ENCODE measurements around the gene GATA6.
"Not testable (repeated sequence)": the region's sequence is repeated elsewhere in the genome, so short reads cannot be mapped to it uniquely, and the experiment has no call there.

GATA6 gene

DNA sequence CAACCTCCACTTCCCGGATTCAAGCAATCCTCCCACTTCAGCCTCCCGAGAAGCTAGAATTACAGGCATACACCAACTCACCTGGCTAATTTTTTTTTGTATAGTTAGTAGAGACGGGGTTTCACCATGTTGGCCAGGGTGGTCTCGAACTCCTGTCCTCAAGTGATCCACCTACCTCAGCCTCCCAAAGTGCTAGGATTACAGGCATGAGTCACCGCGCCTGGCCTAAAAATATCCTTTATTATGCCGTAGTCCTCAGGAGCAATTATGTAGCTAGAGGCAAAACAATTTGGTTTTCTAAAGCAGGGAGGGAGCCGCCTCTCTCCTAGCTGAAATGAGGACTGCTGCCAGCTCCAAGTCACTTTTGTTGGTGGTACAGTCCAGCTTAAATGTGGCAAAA is 15.2 kb downstream of the GATA6 start:
- DNase-seq: not testable (repeated sequence)

DNA sequence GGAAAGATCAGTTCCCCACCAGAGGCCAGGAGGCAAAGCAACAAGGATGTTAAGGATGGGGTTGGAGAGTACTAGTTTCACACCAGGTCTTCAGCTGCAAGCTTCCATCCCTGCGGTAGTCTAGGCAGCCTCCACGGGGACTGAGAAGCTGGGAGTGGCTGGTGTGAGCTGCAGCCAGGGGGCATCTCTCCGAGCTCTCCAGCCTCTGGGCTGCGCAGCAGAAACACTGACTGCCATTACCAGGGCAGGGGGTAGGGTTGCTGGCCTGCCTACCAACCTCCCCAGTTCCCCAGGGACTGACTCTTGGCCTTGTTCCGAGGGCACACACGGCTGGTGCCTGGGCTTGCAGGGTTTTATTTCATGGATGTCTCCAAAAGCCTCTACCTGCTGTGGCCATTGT is 15.9 kb downstream of the GATA6 start:
- DNase-seq: no peak

DNA sequence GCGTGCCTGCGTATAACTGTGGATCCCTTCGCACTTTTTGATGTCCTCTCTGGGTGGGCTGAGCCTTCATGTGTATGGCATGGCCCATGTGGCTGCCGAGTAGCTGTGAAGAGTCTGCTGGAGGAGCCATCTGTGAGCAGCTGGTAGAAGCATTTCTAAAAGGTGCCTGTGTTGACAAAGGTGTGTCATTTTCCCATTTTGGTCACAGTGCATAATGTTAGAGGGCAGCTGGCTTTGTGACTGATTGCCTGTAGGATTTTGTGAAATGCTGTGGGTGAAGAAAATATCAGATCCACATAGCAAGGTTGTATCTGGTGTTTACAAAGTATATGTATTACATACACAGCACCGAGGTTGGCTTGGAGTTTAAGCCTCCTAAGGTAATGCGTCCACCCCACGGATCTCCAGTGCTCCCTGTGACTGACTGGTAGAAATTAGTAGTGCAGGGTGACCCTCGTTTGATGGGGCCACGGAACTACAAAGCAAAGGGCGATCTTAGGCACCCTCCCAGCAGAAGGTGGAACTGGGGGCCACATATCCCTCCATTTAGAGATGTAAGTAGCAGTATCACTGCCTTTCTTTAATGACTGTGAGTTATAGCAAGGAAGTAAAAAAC is 16.5 kb downstream of the GATA6 start:
- DNase-seq: no peak

DNA sequence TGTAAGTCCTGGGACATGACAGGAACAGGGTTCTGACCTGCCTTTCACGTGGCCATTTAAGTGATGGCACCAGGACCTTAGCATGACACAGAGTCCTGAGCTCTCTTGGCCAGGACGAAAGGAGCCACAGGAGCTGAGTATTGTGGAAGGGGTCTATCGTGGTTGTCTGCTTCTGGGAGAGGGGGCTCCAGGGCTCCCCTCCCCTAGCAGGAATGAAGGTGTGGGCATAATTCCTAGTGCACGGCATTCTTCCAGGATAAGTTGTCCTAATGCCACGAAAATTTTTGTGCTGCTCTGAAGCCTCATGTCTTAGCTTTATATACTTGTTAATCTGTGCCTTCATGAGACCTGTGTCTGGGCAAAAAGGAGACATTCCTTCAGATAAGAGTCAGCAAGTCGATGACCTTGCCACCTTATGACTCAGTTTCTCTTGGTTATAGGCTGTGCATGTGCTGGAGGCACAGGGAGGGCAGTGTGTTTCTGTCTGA is 17.1 kb downstream of the GATA6 start:
- no peak for DNase-seq

DNA sequence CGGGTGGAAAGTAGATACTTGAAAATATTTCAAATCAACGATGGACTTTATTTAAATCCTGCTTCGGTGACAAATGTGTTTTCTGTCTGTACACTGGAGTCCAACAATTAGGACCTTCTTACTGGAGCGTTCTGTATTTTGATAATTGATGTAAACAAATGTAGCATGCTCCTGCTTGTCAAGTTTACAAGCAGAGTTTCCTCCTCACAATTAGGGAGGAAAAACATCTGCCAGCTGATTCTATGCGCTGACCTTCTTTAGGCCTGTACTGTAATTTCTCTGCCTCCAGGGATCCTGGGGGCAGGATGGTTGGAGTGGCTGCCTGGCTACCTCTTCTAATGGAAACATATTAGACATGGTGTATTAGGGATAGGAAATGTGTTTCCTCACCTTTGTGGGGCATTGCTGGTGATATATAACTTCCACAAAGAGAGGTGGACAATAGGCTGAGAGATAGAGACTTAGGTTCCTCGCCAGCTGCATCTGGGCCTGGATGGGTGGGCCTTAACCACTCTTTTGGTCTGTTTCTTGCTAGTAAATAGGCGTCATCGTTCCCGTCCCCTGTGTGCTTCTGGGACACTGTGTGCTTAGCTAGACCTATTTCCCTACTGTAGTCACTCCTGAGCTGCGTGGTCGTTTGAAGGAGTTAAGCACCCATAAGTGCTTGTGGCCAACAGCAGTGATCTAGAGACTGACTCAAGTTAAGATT is 19.3 kb downstream of the GATA6 start:
- DNase-seq: no peak

DNA sequence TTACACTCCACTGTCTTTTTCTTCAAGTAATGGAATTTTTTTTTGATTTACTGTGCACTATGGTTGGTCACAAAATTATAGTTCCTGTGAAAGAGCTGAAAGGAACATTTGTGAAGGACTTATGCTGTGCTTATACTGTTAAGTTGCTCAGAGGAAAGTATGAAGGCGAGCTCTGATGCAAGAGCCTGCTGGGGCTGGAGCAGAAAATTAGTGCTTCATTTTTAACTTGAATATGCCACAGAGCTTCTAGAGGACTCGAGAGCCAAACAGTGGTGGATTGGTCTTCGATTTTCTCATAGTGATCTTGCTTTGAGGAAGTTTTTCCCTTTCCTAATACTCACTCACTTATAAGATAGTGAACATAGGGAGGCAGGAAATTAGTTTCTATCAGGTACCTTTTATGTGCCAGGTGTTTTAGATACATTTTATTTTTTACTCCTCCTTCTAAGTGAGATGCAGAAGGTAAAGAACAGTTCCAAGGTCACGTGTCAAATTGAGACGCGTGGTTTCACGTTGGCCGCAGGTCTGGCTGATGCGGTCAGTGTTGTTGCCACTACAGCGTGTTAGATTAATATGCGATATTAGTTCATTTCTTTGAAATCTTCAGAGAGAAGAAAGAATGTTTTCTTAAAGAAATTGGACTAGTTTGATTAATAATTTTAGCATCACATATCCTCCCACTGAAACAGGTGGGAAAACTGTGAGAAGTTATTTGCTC is 20.2 kb downstream of the GATA6 start:
- no peak for DNase-seq

DNA sequence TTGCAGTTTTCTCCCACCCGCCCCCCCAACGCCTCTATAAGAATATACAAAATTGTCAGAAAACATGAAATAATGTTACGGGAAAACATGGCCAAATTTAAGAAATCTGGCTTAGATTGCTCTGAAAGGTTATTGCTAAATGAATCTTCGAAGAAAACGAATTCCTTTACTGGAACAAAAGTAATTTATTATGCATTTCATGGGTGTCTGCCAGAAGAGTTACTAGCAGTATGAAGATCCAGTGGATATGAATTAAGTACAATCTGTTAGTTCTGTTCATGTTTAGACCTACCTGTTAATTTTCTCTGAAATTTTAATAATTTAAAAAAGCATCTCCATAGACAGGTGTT is 21.9 kb downstream of the GATA6 start:
- DNase-seq: no peak

DNA sequence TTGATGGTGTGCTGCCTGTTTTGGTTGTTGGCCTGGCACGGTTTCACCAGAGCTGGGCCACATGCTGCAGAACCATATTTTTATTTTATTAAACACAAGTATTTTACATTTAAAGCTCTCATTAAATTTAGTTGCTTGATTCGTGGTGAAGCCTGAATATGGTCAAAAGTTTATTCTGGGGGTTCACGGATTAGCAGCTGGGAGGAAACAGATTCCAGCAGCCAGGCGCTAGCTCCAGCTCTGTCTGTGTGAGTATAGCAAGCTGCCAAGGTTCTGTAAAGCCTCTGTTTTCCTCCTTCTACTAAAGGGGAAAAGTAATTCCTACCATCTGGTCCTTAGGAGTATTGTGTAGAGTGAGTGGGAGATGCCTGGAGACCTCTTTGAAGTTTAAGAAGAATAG is 22.5 kb downstream of the GATA6 start:
- no peak for DNase-seq

DNA sequence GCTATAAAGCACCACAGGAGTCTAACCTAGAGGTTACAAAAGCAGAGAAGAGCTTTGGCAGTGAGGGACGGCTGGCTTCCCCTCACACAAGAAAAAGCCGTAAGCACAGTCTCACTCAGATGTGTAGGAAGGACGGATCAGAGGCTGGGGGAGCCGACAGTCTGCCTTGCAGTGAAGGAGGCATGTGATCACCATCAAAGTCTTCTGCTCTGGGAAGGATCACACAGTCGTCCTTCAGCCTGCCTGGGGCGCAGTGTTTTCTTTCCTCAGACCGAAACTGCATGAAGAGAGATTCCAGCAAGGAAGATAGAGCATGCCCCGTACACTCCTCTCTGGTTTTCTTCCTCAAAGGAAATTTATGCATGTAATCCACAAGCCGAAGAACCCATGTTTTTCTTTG is 24.1 kb downstream of the GATA6 start:
- no peak for DNase-seq

DNA sequence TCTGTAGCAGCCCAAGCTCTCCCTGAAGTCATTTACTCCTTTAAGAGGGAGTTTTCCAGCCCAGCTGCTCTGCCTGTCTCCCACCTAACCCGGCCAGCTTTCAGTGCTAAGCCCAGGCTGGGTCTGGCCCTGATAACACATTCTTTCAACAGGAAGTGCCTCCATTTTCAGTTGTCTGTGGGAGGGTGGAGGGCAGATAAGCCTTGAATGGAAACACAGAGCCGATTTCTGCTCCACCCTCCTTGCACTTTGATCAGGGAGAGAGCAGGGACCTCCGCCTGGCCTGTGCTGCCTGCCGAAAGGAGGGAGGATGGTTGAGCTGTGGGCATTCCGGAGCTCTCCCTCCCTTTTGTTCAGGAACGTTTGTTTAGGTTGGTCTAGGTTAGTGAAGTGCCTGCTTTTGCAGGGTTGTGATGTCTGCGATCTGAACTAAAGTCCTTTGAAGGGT is 24.8 kb downstream of the GATA6 start:
- no peak for DNase-seq

DNA sequence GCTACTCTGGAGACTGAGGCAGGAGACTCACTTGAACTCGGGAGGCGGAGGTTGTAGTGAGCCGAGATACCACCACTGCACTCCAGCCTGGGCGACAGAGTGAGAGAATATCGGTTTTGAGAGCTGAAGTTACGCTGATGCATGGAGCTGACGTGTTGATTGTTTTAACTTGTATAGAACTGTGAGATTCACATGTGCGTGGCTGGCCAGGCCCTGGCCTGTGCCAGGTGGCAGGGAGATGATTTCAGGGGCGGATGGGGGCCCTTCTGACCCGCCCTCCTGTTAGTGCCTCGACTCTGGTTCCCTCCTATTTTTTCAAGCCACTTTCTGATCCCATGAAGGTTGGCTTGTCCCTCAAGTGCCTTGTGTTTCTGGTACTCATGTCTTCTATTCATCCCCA is 25.7 kb downstream of the GATA6 start:
- DNase-seq: no peak

DNA sequence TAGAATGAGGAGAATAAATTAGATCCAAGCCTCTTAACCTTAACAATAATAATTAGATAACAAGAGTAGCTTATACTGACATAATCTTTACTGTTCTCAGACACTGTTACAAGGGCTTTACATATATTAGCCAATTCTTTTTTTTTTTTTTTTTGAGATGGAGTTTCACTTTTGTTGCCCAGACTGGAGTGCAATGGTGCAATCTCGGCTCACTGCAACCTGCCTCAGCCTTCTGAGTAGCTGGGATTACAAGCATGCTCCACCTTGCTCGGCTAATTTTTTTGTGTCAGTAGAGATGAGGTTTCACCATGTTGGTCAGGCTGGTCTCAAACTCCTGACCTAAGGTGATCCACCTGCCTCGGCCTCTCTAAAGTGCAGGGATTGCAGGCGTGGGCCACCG is 27.6 kb downstream of the GATA6 start:
- DNase-seq: not testable (repeated sequence)

DNA sequence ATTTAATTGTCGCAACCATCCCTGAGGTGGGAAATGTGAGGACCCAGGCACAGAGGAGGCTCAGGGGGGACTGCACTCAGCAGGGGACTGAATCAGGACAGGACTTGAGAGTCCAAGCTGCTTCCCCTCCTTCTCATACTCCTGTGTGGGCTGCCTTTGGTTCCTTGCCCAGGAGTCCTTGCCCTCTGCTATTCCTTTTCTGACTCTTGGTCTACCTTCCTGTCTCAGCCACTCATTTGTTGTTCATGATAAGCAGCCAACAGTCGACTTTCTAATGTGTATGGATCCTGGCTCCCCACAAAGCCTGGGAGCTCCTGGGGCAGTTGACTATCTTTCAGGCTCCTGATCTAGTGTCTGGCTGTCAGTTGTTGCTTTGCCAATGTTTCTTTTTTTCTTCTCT is 28.3 kb downstream of the GATA6 start:
- no peak for DNase-seq

DNA sequence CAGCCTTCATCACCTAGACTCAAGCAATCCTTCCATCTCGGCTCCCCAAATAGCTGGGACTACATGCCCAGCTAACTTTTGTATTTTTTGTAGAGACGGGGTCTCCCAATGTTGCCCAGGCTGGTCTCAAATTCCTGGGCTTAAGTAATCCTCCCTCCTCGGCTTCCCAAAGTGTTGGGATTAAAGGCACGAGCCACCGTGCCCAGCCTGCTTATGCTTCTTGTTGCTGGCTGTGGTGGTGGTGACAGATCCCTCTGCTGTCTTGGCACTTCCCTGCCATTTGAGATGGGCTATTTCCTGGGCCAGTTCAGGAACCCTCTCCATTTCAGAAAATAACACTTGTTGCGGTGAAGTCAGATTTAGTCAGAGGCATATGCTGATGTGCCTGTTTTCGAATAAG is 28.8 kb downstream of the GATA6 start:
- DNase-seq: no peak

DNA sequence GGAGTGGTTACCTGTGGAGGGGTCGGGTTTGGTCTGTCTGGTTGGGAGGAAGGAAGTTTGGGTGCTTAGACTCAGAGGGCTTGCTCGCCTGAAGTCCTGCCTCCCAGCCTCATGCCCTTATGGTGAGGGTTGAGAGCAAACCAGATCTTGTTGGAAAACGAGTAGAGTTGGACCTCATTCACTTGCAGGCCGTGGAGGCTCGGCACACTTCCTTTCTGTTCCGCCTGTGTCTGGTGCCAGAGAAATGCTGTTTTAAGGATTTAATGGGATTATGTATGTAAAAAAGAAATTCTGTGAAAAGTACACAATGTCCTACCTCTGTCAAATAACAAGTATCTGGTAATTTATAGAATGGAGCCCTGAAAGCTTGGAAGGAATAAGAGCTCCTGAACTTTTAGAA is 29.6 kb downstream of the GATA6 start:
- no peak for DNase-seq

DNA sequence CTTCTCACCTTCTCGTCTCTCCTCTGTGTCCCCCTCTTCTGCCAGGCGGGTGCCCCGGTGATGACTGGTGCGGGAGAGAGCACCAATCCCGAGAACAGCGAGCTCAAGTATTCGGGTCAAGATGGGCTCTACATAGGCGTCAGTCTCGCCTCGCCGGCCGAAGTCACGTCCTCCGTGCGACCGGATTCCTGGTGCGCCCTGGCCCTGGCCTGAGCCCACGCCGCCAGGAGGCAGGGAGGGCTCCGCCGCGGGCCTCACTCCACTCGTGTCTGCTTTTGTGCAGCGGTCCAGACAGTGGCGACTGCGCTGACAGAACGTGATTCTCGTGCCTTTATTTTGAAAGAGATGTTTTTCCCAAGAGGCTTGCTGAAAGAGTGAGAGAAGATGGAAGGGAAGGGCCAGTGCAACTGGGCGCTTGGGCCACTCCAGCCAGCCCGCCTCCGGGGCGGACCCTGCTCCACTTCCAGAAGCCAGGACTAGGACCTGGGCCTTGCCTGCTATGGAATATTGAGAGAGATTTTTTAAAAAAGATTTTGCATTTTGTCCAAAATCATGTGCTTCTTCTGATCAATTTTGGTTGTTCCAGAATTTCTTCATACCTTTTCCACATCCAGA is 31.3 kb downstream of the GATA6 start:
- no peak for DNase-seq

DNA sequence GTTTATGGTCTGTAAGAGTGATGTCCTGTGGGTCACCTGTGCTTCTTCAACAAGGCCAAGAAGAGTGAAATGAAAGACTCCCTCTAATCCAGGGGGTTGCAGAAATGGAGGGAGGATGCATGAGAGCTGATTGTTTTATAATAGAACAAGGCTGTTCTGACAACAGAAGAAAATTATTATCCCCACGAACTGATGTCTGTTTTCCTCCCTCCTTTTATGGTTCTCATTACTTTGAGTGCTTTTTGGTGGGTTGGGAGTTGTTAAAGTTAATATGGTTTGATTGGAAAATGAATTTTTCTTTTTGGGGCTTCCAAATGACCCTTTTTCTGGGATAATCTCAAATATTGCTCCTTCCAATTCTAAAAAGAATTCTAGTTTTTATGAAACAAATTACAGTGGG is 33.6 kb downstream of the GATA6 start:
- DNase-seq: no peak

DNA sequence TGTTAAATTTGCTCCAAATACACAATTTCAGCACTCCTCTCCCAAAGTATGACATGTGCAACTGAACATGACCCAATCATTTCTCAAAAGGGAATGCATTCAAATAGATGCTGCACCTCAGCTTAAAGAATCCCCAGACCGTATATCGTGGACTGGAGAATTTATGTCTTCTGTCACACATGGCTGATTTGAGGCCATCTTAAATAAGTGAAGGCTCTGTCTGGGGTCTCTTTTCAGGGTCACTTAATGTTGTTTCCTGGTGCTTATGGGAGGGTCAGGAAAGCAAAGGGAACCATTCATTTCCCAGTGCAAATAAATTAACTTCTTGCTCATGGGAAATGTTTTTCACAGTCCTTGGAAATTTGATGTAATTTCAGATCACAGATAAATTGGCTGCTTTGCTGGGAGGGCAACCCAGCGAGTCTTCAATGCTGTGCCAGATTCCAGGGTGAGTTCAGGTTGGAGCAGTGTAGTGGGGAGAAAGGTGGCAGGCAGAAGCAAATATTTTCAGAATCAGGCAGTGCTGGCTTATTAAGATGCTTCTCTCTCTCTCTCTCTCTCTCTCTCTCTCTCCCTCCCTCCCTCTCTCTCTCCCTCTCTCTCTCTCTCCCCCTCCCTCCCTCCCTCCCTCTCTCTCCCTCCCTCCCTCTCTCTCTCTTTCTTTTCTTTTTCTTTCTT is 34.3 kb downstream of the GATA6 start:
- DNase-seq: no peak

DNA sequence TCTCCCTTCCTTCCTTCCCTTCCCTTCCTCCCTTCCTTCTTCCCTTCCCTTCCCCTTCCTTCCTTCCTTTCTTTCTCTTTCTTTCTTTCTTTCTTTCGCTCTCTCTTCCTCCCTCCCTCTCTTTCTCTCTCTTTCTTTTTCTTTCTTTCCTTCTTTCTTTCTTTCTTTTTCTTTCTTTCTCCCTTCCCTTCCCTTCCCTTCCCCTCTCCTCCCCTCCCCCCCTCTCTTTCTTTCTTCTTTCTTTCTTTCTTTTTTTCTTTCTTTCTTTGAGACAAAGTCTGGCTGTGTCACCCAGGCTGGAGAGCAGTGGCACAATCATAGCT is 34.8 kb downstream of the GATA6 start:
- no peak for DNase-seq

DNA sequence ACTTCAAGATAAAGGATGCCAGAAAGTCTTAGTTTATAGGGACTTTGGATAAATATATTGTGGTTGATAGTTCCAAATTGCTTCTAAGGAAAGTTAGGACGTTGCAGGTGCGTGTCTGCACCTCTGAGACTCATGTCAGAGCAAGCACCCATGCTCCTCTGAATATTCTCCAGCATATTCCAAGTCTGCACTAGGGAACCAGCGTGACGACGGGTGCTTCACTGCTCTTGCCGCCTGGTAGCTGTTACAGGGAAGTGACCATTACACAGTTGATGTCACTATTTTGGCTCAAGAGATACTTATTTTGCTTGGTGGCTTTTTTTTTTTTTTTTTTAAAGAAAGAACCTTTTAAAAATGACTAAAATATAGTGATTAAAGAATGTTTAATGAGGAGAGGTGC is 35.6 kb downstream of the GATA6 start:
- no peak for DNase-seq

DNA sequence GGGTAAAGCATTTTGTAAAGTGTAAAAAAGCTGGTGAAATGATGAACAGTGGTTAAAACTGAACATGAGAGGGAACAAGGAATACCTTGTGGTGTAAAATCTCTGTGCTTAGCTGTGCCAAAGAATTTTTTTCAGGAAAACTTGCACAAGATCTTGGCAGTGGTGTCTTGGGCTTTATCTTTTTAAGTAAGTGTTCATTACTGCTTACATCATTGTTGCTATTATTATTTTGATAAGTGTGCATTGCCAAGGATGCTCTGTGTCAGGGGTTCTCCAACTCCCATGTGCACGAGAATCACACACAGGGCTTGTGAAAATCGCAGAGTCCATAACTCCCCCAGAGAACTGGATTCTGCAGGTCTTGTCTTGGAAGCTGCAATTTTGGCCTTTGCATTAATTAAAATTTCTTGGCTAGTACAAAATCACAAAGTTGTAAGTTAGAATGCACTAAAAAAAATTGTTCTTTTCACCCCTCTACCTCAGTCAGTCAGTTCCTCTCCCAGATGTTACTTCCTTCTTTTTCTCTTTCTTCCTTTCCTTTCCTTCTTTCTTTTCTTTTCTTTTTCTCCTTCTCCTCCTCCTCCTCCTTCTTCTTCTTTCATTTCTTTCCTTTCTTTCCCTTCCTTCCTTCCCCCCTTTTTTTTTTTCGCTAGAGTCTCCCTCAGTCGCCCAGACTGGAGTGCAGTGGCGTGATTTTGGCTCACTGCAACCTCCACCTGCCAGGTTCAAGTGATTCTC is 37.8 kb downstream of the GATA6 start:
- no peak for DNase-seq

DNA sequence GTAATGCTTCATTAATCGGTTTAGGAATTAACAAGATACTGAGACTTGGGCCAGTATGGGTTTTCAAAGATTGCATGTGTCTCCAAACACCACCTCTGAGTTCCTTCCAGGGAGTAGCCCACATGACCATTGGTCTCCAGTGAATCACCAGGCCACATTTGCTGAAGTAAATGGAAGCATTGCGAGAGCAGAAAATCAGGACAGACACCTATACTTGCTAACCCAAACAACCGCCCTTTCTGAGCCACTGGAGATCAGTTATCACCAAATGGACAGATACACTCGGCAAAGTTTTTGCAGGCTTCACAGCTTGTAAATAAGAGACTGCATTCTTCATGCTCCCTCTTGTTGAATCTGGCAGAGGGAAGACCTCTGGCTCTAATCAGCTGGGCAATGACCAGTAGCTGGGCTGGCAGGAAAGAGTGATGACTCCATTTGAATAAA is 40.9 kb downstream of the GATA6 start:
- no peak for DNase-seq

DNA sequence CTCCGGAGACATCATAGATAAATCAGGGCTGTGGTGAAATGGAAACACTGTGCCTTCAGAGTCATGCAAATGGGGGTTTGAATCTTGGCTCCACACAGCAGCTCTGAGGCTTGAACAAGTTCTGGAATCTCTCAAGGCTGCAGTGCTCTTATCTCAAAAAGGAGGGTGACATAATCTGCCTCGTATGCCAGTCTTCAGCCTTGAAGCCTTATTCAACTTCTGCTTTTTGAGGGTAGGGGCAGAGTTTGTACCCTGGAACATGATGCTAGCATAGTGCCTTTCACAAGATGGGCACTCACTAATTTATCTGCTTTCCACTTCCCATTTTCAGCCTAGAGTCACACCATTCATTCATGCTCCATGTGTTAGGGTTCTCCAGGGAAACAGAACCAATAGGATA is 42.3 kb downstream of the GATA6 start:
- no peak for DNase-seq

Measured in AML-193 (cell line).